Endothelial cell of umbilical vein (primary cell): Measurements from ENCODE around the gene DCX. TPM values are rescaled to one million over a fixed set of nuclear protein-coding genes. Genes with fewer than 3 reads are reported as not detected.

Source experiments
- BruUV-seq: library from RNA; stranded (reverse); fragments of 400-500 nt; replicated peaks from 2 replicates; lab custom pipeline; 2021; lab: Mats Ljungman, UMichigan
- CTCF ChIA-PET: fragments of 300-600, 350-600 bp; sonication (Branson Sonifier 250); formaldehyde crosslinking; loops from one replicate; lab custom pipeline; 2021; ENCODE audit warnings: antibody characterized with exemption, inconsistent platforms; lab: Charles Lee
- POLR2A ChIA-PET: fragments of 300-600, 350-600 bp; sonication (Branson Sonifier 250); formaldehyde crosslinking; loops from one replicate; lab custom pipeline; 2021; ENCODE audit warnings: antibody characterized with exemption, inconsistent platforms; lab: Charles Lee
- DNase-seq: peaks from one replicate; pipeline ENCODE4 v3.0.0-alpha.2; 2011; ENCODE audit warnings: low read depth, low spot score
- FAIRE-seq: peaks from 2 replicates; lab custom pipeline; 2011; peaks lifted over from hg19 to GRCh38; lab: Jason Lieb, UNC
- H2AFZ ChIP-seq: 2 replicates; pipeline ENCODE4 v1.6.0; 2012; ENCODE audit warnings: low read depth, low read length, control low read depth, inconsistent platforms
- H3K27ac ChIP-seq: 2 replicates; pipeline ENCODE4 v1.5.1; 2011; ENCODE audit warnings: low read depth, mild to moderate bottlenecking, control low read depth, low read length, moderate library complexity; ENCODE audit not compliant: insufficient read depth
- H3K27me3 ChIP-seq, 2 experiments: 2 replicates each; pipeline versions ENCODE4 v1.6.0 to v1.6.1; 2011; ENCODE audit warnings: low read length in 2 of 2, mixed read lengths in 1 of 2; ENCODE audit not compliant: control insufficient read depth in 2 of 2, insufficient read depth in 2 of 2
- H3K36me3 ChIP-seq, 2 experiments: 2 replicates in 1 of 2; 3 replicates in 1 of 2; pipeline ENCODE4 v1.5.1; 2011; ENCODE audit warnings: low read length in 2 of 2, mild to moderate bottlenecking in 1 of 2, moderate library complexity in 1 of 2; ENCODE audit not compliant: control insufficient read depth in 2 of 2, insufficient read depth in 2 of 2; ENCODE audit errors: extremely low read depth in 1 of 2
- H3K4me1 ChIP-seq: 3 replicates; pipeline ENCODE4 v1.5.1; 2011; ENCODE audit warnings: mild to moderate bottlenecking, low read length; ENCODE audit not compliant: control insufficient read depth, insufficient read depth; ENCODE audit errors: extremely low read depth
- H3K4me2 ChIP-seq: 2 replicates; pipeline ENCODE4 v1.6.1; 2011; ENCODE audit warnings: low read length, control low read depth, mixed read lengths; ENCODE audit not compliant: insufficient read depth
- H3K4me3 ChIP-seq, 3 experiments: fragments of 200-600 bp in 1 of 3; sonication (generic), shearing (Covaris generic) in 1 of 3; replicated peaks in 1 of 3; 2 replicates each; pipeline ENCODE4 v1.5.1; 2011 to 2016; ENCODE audit warnings: control low read depth in 3 of 3, low read length in 3 of 3, mild to moderate bottlenecking in 2 of 3, inconsistent platforms in 1 of 3, low read depth in 1 of 3, moderate library complexity in 1 of 3; ENCODE audit not compliant: insufficient read depth in 1 of 3
- H3K79me2 ChIP-seq: 2 replicates; pipeline ENCODE4 v1.6.0; 2012; ENCODE audit warnings: low read length, inconsistent platforms; ENCODE audit not compliant: control insufficient read depth, insufficient read depth
- H3K9ac ChIP-seq: replicated peaks from 2 replicates; pipeline ENCODE3; 2011; ENCODE audit warnings: low read length, control low read depth; ENCODE audit not compliant: insufficient read depth; ENCODE audit errors: extremely low read depth
- H3K9me1 ChIP-seq: replicated peaks from 3 replicates; pipeline ENCODE4 v1.6.0; 2011; ENCODE audit warnings: mild to moderate bottlenecking, low read length; ENCODE audit not compliant: control insufficient read depth, insufficient read depth; ENCODE audit errors: extremely low read depth
- H3K9me3 ChIP-seq: replicated peaks from 2 replicates; pipeline ENCODE4 v1.5.1; 2012; ENCODE audit warnings: low read length, inconsistent platforms; ENCODE audit not compliant: control insufficient read depth, insufficient read depth
- H4K20me1 ChIP-seq: replicated peaks from 2 replicates; pipeline ENCODE3; 2011; ENCODE audit warnings: mild to moderate bottlenecking, low read length; ENCODE audit not compliant: control insufficient read depth, insufficient read depth; ENCODE audit errors: extremely low read depth
- GATA2 ChIP-seq: IDR thresholded peaks from 2 replicates; pipeline ENCODE4 v1.7.0; 2011; ENCODE audit warnings: low read depth, mild to moderate bottlenecking, moderate library complexity, mixed read lengths, low read length; ENCODE audit not compliant: insufficient read length, insufficient read depth
- JUN ChIP-seq: IDR thresholded peaks from 2 replicates; pipeline ENCODE4 v1.6.1; 2011; ENCODE audit warnings: borderline replicate concordance, low read depth; ENCODE audit not compliant: insufficient read length, insufficient read depth
- MYC ChIP-seq: IDR thresholded peaks from one replicate; pipeline ENCODE4 v1.6.1; 2011; ENCODE audit warnings: mild to moderate bottlenecking, low read depth, low read length
- dilution Hi-C: fragments of 300-500 bp; cut with MboI; formaldehyde crosslinking; loops from one replicate; pipeline ENCODE4 v1.15.0; 2019; ENCODE audit warnings: low sequenced_read_pairs; ENCODE audit not compliant: extremely low pct_ligation_motif_present
- intact Hi-C: fragments of 100-400 bp; cut with micrococcal nuclease; formaldehyde crosslinking; loops from one replicate; pipeline ENCODE4 v1.10.0; 2022
- polyA plus RNA-seq, 4 experiments: library from polyadenylated mRNA; depleted of rRNA in 3 of 4; stranded (reverse) in 3 of 4; unstranded in 1 of 4; fragments of >200 nt; gene quantifications; 2 replicates each; pipeline versions ENCODE4 v1.2.1 to v1.2.3, GENCODE V29; 2011 to 2012; ENCODE audit warnings: missing spikeins in 1 of 4
- total RNA-seq: library from RNA; stranded (reverse); gene quantifications from 2 replicates; pipeline ENCODE4 v1.2.3, GENCODE V29; 2021
- TF ChIP-seq, protein P1 (sequence below): IDR thresholded peaks from 2 replicates; pipeline ENCODE4 v1.6.1; 2011; ENCODE audit not compliant: insufficient read depth, insufficient read length

The DCX gene
- total and polyA plus RNA-seq, 2 donors (not counting 3 experiments of a cell fraction or from before 2014, with no cell fraction given), result not detected

DNA sequence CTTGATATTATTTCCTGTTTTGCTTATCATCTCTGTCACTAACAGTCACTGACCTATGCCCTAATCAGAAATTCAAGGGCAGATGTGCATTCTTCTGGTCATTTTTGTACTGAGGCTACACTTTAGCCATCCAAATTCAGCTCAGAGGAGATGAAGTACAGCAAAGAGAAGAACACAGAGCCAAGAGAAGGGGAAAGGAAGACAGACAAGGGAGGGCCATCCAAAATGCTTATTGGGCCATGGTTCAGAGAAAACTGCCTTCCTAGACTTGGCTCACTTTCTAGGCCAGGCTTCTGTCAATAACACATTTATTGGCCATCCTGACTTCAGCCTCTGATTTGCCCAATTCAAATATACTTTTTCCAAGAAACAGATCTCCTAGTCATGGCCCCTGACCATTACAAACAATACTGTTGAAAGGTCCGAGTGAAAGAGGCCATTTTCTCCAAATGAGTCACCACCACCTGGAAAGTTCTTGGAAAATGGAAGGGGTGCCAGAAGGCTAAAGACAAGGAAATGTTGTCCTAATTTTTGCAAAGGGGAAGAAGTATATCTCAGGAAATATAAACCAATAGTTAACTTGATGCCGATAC is 56.4 kb downstream of the DCX start:
- H3K9me3 ChIP-seq, result no peaks in the 10 kb centered on the region
- H3K27ac ChIP-seq, result no peak overlapping the region
- FAIRE-seq, result no peak
- no peaks in the 10 kb centered on the region for H4K20me1 ChIP-seq
- no peak overlapping the region for H2AFZ ChIP-seq
- H3K4me1 ChIP-seq, result no peaks in the 10 kb centered on the region
- H3K27me3 ChIP-seq, result no peaks in the 10 kb centered on the region
- dilution Hi-C loops (no loop called here), intact Hi-C loops (no loop called here)
- no TSS peak for BruUV-seq
- DNase-seq, result no peak
- H3K9me1 ChIP-seq, result no peaks in the 10 kb centered on the region
- H3K4me3 ChIP-seq, result no peak overlapping the region
- CTCF ChIA-PET, result no interaction called here
- no peaks in the 10 kb centered on the region for H3K36me3 ChIP-seq
- no peak overlapping the region for H3K9ac ChIP-seq
- no peaks in the 10 kb centered on the region for H3K79me2 ChIP-seq
- POLR2A ChIA-PET, result no interaction called here
- no peak overlapping the region for H3K4me2 ChIP-seq
- TF ChIP-seq JUN (no peak), GATA2 (no peak), MYC (no peak)
- TF ChIP-seq, protein P1, sequence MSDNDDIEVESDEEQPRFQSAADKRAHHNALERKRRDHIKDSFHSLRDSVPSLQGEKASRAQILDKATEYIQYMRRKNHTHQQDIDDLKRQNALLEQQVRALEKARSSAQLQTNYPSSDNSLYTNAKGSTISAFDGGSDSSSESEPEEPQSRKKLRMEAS, result no peak

DNA sequence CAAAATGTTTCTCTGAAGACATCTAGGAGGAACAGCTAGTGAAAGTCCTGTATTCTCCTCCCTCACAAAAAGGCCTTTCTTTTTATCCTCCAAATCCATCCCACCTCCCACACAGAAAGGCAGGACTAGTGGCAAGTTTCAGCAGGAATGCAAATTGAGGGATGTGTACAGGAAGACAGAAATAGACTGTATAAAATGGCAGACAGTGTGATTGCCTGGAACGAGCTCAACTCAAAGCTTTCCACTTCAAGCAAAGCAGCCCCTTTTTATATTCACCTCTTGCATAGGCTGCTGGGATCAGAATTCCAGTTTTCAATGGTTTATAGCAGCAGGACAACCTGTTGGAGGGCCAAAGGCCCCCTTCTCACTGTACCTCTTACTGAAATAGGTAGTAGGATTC is 57.5 kb downstream of the DCX start:
- Histone ChIP-seq H3K9me1 (no peaks in the 10 kb centered on the region), H3K9me3 (no peaks in the 10 kb centered on the region), H3K79me2 (no peaks in the 10 kb centered on the region), H3K9ac (no peak overlapping the region), H3K4me3 (no peak overlapping the region), H3K36me3 (no peaks in the 10 kb centered on the region), H4K20me1 (no peaks in the 10 kb centered on the region), H3K4me1 (no peaks in the 10 kb centered on the region), H2AFZ (no peak overlapping the region), H3K4me2 (no peak overlapping the region), H3K27ac (no peak overlapping the region), H3K27me3 (no peaks in the 10 kb centered on the region)
- CTCF ChIA-PET, result no interaction called here
- FAIRE-seq, result no peak
- TF ChIP-seq, protein P1, result no peak
- no peak for TF ChIP-seq JUN
- TF ChIP-seq MYC, result no peak
- POLR2A ChIA-PET, result no interaction called here
- DNase-seq, result no peak
- intact Hi-C loops, result no loop called here
- dilution Hi-C loops, result no loop called here
- BruUV-seq, result no TSS peak
